ENCODE data around the gene SEMA3E. TPM values are rescaled to one million over a fixed set of nuclear protein-coding genes. Genes with fewer than 3 reads are reported as not detected.

The SEMA3E gene
- total RNA-seq, 6 experiments from 2014 or later, result not detected

GRCh38 chr7:83691095-83691494 is 42.2 kb upstream of the SEMA3E start:
- Mint-ChIP-seq H3K9me3 (peaks cover 3% of the 10 kb centered on the region; the same call in 1 of the 2 replicates), H3K36me3 (ENCODE audit: low read depth) (no peaks in the 10 kb centered on the region), H3K27ac (no peak overlapping the region), H3K4me1 (ENCODE audit: low read depth) (no peaks in the 10 kb centered on the region), H3K4me3 (no peak overlapping the region), H3K27me3 (ENCODE audit: insufficient read depth) (no peaks in the 10 kb centered on the region)
- DNase-seq, result no peak
- no peak for TF ChIP-seq CTCF (IDR thresholded peaks at IDR 0.05)

- no peak for DNase-seq
- H3K27ac Mint-ChIP-seq, result no peak overlapping the region
- H3K36me3 Mint-ChIP-seq (ENCODE audit: low read depth), result no peaks in the 10 kb centered on the region
- no peaks in the 10 kb centered on the region for H3K9me3 Mint-ChIP-seq
- no peaks in the 10 kb centered on the region for H3K4me1 Mint-ChIP-seq (ENCODE audit: low read depth)
- TF ChIP-seq CTCF (IDR thresholded peaks at IDR 0.05), result no peak
- no peaks in the 10 kb centered on the region for H3K27me3 Mint-ChIP-seq (ENCODE audit: insufficient read depth)
- H3K4me3 Mint-ChIP-seq, result no peak overlapping the region
Observed at GRCh38 chr7:83689855-83690254, 40.9 kb upstream of the SEMA3E start.

- no peaks in the 10 kb centered on the region for H3K36me3 Mint-ChIP-seq (ENCODE audit: low read depth)
- H3K27me3 Mint-ChIP-seq (ENCODE audit: insufficient read depth), result no peaks in the 10 kb centered on the region; the same call in 1 of the 2 replicates
- no peak for TF ChIP-seq CTCF (IDR thresholded peaks at IDR 0.05)
- H3K4me1 Mint-ChIP-seq (ENCODE audit: low read depth), result no peaks in the 10 kb centered on the region
- no peak overlapping the region for H3K27ac Mint-ChIP-seq
- H3K4me3 Mint-ChIP-seq, result no peak overlapping the region
- no peaks in the 10 kb centered on the region for H3K9me3 Mint-ChIP-seq
- DNase-seq, result no peak
Observed at GRCh38 chr7:83686416-83686815, 37.5 kb upstream of the SEMA3E start.

GRCh38 chr7:83684928-83685327 is 36.0 kb upstream of the SEMA3E start:
- Mint-ChIP-seq H3K36me3 (ENCODE audit: low read depth) (no peaks in the 10 kb centered on the region), H3K9me3 (no peaks in the 10 kb centered on the region), H3K4me3 (no peak overlapping the region), H3K27ac (no peak overlapping the region), H3K4me1 (ENCODE audit: low read depth) (no peaks in the 10 kb centered on the region), H3K27me3 (ENCODE audit: insufficient read depth) (no peaks in the 10 kb centered on the region; the same call in 1 of the 2 replicates)
- TF ChIP-seq CTCF (IDR thresholded peaks at IDR 0.05), result no peak
- no peak for DNase-seq

GRCh38 chr7:83681200-83681778 is 32.4 kb upstream of the SEMA3E start:
- H3K27me3 Mint-ChIP-seq (ENCODE audit: insufficient read depth), result no peaks in the 10 kb centered on the region; the same call in 1 of the 2 replicates
- peaks cover 5% of the 10 kb centered on the region; the same call in 1 of the 2 replicates for H3K9me3 Mint-ChIP-seq
- no peak for TF ChIP-seq CTCF (IDR thresholded peaks at IDR 0.05)
- no peak overlapping the region for H3K4me3 Mint-ChIP-seq
- no peak overlapping the region for H3K27ac Mint-ChIP-seq
- H3K36me3 Mint-ChIP-seq (ENCODE audit: low read depth), result no peaks in the 10 kb centered on the region
- H3K4me1 Mint-ChIP-seq (ENCODE audit: low read depth), result peaks cover 12% of the 10 kb centered on the region
- DNase-seq, result no peak

Measured in HFFc6 (cell line).